Mammary epithelial cell (primary cell): ENCODE results near the gene PARD6G.

Source experiments
- CTCF ChIP-seq, 2 donors: IDR thresholded peaks in 1 of 2; conservative IDR thresholded peaks in 1 of 2; 2 replicates each; pipeline ENCODE4 v1.5.1; 2011 to 2012; ENCODE audit warnings: inconsistent platforms in 2 of 2, low read length in 2 of 2, mild to moderate bottlenecking in 2 of 2, control low read depth in 1 of 2, low read depth in 1 of 2; ENCODE audit not compliant: insufficient read depth in 1 of 2; ENCODE audit errors: extremely low read depth in 1 of 2
- EZH2 ChIP-seq: IDR thresholded peaks from 2 replicates; pipeline ENCODE4 v1.6.1; 2012; ENCODE audit warnings: low read length, inconsistent platforms, borderline replicate concordance

GRCh38 chr18:80244956-80245730, 2.2 kb downstream of the PARD6G start:
- TF ChIP-seq CTCF (conservative IDR thresholded peaks at IDR 0.05 in 1 of 2, IDR thresholded peaks at IDR 0.05 in 1 of 2; ENCODE audit: extremely low read depth in 1 of 2, insufficient read depth in 1 of 2, low read depth in 1 of 2, low read length in 2 of 2): no peak
- no peak for TF ChIP-seq EZH2
